ENCODE results near the gene TNIP1. TPM values are rescaled to one million over a fixed set of nuclear protein-coding genes. Genes with fewer than 3 reads are reported as not detected.

The TNIP1 gene
- total and polyA plus RNA-seq, 4 donors: 81.5 to 308 (median 129) TPM

DNA sequence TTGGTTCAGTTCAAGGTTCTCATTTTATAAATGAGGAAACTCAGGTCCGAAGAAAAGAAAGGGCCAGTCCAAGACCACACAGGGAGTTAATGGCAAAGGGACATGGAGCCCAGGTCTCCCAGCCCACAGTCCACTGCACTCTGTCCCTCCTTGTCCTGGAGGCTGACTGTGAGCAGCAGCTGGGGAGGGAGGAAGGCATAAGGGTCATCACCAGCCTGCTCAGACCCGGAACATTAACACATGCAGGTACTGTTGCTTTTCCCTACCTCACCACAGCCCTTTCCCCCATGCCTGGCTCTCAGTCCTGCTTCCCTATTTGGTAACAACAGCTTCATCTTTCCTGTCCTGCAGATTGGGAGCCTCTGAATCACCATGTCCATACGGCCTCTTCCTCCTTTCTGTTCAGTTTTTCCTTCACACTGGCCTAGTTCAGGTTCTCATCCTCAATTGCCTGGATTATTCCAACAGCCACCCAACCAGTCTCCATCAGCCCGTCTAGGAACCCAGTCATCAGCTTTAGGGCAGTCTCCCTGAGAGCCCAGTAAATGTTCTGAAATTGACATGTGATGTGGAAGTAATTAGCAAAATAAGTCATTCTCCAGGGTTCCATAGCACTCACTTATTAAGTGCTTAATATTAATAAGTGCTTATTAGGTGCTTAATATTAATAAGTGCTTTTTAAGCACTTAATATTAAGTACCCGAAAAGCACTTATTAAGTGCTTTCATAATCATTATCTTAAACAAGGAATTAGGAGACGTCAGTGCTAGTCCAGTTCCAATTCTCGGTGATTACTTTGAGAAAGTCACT lies 56.2 kb downstream of the TNIP1 start:
- peaks cover 0 to 34% (median 18%) of the 10 kb centered on the region in 5 donors for H3K4me1 ChIP-seq (ENCODE audit: control insufficient read depth in 5 of 5, insufficient read depth in 5 of 5, low read length in 5 of 5)
- DNase-seq (no peak), ATAC-seq (ENCODE audit: insufficient read depth, low FRiP score) (no peak)
- H3K4me3 ChIP-seq: peak overlapping the region; percentile 16
- H3K27me3 ChIP-seq (ENCODE audit: control insufficient read depth in 3 of 3, insufficient read depth in 3 of 3, low read length in 2 of 3): no peaks in the 10 kb centered on the region
- H3K9ac ChIP-seq (ENCODE audit: insufficient read depth in 1 of 2, low read length in 2 of 2): no peak overlapping the region
- WGBS, 2 donors: 72% methylated on average over 7 of the region's 7 CpGs
- H3K9me3 ChIP-seq (ENCODE audit: control insufficient read depth in 4 of 4, insufficient read depth in 3 of 4, low read length in 3 of 4): peaks cover 0 to 2% (median 0%) of the 10 kb centered on the region in 4 donors
- peaks cover 8 to 38% (median 14%) of the 10 kb centered on the region in 4 donors for H3K36me3 ChIP-seq (ENCODE audit: control insufficient read depth in 4 of 4, insufficient read depth in 4 of 4, low read length in 4 of 4)
- TF ChIP-seq, protein P1, sequence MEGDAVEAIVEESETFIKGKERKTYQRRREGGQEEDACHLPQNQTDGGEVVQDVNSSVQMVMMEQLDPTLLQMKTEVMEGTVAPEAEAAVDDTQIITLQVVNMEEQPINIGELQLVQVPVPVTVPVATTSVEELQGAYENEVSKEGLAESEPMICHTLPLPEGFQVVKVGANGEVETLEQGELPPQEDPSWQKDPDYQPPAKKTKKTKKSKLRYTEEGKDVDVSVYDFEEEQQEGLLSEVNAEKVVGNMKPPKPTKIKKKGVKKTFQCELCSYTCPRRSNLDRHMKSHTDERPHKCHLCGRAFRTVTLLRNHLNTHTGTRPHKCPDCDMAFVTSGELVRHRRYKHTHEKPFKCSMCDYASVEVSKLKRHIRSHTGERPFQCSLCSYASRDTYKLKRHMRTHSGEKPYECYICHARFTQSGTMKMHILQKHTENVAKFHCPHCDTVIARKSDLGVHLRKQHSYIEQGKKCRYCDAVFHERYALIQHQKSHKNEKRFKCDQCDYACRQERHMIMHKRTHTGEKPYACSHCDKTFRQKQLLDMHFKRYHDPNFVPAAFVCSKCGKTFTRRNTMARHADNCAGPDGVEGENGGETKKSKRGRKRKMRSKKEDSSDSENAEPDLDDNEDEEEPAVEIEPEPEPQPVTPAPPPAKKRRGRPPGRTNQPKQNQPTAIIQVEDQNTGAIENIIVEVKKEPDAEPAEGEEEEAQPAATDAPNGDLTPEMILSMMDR (IDR thresholded peaks at IDR 0.05; ENCODE audit: control extremely low read depth, extremely low read depth): no peak
- H3K27ac ChIP-seq (ENCODE audit: low read depth in 1 of 2, low read length in 1 of 2): peak overlapping the region; percentile 78 to 90

DNA sequence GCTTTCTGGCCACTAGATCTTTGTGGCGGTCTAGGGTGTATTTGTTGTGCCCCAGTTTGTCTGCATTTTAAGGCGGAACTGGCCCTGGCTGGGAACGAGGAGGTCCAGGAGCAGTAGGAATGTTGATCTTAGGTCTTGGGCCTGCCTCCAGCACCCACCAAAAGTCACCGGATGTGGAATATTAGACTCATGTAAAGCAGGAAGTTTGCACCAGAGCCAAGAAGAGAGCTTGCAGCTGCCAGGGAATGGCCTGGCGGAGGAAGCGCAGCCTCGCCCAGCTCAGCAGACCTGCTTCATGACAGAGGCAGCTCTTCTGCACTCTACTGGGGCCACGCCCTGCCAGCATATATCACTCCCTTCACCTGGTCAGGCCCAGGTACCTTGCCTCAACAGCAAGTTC lies 57.2 kb downstream of the TNIP1 start:
- Histone ChIP-seq H3K9ac (ENCODE audit: insufficient read depth in 1 of 2, low read length in 2 of 2) (no peak overlapping the region), H3K9me3 (ENCODE audit: control insufficient read depth in 4 of 4, insufficient read depth in 3 of 4, low read length in 3 of 4) (peaks cover 0 to 2% (median 0%) of the 10 kb centered on the region in 4 donors), H3K4me3 (no peak overlapping the region), H3K27ac (ENCODE audit: low read depth in 1 of 2, low read length in 1 of 2) (peak overlapping the region; percentile 78 to 90), H3K36me3 (ENCODE audit: control insufficient read depth in 4 of 4, insufficient read depth in 4 of 4, low read length in 4 of 4) (peaks cover under 1 to 35% (median 12%) of the 10 kb centered on the region in 4 donors), H3K4me1 (ENCODE audit: control insufficient read depth in 5 of 5, insufficient read depth in 5 of 5, low read length in 5 of 5) (peaks cover 0 to 34% (median 19%) of the 10 kb centered on the region in 5 donors), H3K27me3 (ENCODE audit: control insufficient read depth in 3 of 3, insufficient read depth in 3 of 3, low read length in 2 of 3) (no peaks in the 10 kb centered on the region)
- DNase-seq: peak in 1 of 3 donors; percentile 33
- WGBS, 2 donors: 36 to 43% methylated on average over 8 of the region's 8 CpGs
- ATAC-seq (ENCODE audit: insufficient read depth, low FRiP score): no peak
- TF ChIP-seq, protein P1 (IDR thresholded peaks at IDR 0.05; ENCODE audit: control extremely low read depth, extremely low read depth): no peak

DNA sequence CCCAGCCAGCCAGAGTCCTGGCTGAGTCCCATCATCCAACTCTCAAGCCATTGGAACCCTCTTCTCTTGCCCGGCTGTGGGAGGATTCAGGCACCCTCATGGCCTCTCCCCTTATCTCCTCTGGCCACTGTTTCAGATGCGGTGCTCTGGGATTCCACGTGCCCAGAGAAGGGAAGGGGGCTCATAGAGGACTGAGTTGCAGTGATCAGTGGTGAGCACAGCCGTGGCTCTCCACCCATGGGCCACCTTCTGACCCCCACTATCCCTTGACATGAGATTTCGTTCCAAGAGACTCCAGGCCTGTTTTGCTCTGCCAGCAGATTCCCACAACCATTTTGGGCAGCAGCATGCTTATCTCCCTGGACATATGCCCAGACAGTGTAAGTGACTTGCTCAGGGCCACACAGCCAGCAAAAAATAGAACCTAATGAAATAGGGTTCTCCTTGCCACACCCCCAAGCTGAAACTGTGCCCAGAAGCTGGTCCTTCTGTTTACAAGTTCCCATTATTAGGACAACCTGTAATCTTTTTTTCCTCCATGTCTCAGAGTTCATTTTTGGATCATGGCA lies 57.7 kb downstream of the TNIP1 start:
- Histone ChIP-seq H3K9ac (ENCODE audit: insufficient read depth in 1 of 2, low read length in 2 of 2) (no peak overlapping the region), H3K27me3 (ENCODE audit: control insufficient read depth in 3 of 3, insufficient read depth in 3 of 3, low read length in 2 of 3) (no peaks in the 10 kb centered on the region), H3K36me3 (ENCODE audit: control insufficient read depth in 4 of 4, insufficient read depth in 4 of 4, low read length in 4 of 4) (peaks cover 0 to 30% (median 11%) of the 10 kb centered on the region in 4 donors), H3K9me3 (ENCODE audit: control insufficient read depth in 4 of 4, insufficient read depth in 3 of 4, low read length in 3 of 4) (peaks cover 0 to under 1% (median 0%) of the 10 kb centered on the region in 4 donors), H3K4me3 (peak overlapping the region; percentile 52), H3K27ac (ENCODE audit: low read depth in 1 of 2, low read length in 1 of 2) (peak overlapping the region; percentile 78 to 90), H3K4me1 (ENCODE audit: control insufficient read depth in 5 of 5, insufficient read depth in 5 of 5, low read length in 5 of 5) (peaks cover 0 to 32% (median 19%) of the 10 kb centered on the region in 5 donors)
- no peak for ATAC-seq (ENCODE audit: insufficient read depth, low FRiP score)
- 61 to 85% methylated on average over 5 of the region's 5 CpGs for WGBS, 2 donors
- TF ChIP-seq, protein P1 (IDR thresholded peaks at IDR 0.05; ENCODE audit: control extremely low read depth, extremely low read depth): no peak
- DNase-seq: peak in 1 of 3 donors; percentile 33
